Endodermal cell (in vitro differentiated cells): ENCODE measurements around the gene NEDD9. TPM values are rescaled to one million over a fixed set of nuclear protein-coding genes. Genes with fewer than 3 reads are reported as not detected.
A peak's percentile ranks its signal among the peaks of the same experiment; 100 is the strongest.

Experiments used
- DNase-seq: peaks from one replicate; pipeline ENCODE4 v3.0.0-alpha.2; 2017
- H3K27ac ChIP-seq: 2 replicates; pipeline ENCODE4 v1.5.1; 2013; ENCODE audit warnings: mild to moderate bottlenecking, low read depth, low read length, moderate library complexity
- H3K27me3 ChIP-seq: 2 replicates; pipeline ENCODE4 v1.6.1; 2013; ENCODE audit warnings: mild to moderate bottlenecking, low read length, moderate library complexity; ENCODE audit not compliant: insufficient read depth, control insufficient read depth, poor library complexity, severe bottlenecking
- H3K36me3 ChIP-seq: 2 replicates; pipeline ENCODE4 v1.7.0; 2013; ENCODE audit warnings: mild to moderate bottlenecking, low read length, moderate library complexity; ENCODE audit not compliant: control insufficient read depth, insufficient read depth
- H3K4me1 ChIP-seq: one replicate; pipeline ENCODE4 v1.7.0; 2013; ENCODE audit warnings: low read length; ENCODE audit not compliant: control insufficient read depth, insufficient read depth
- H3K4me3 ChIP-seq: 2 replicates; pipeline ENCODE4 v1.5.1; 2013; ENCODE audit warnings: mild to moderate bottlenecking, low read length, moderate library complexity
- H3K9ac ChIP-seq: 2 replicates; pipeline ENCODE4 v1.6.1; 2013; ENCODE audit warnings: mild to moderate bottlenecking, low read length, moderate library complexity; ENCODE audit not compliant: poor library complexity, severe bottlenecking; ENCODE audit errors: extremely low read depth
- H3K9me3 ChIP-seq: 2 replicates; pipeline ENCODE4 v1.6.1; 2013; ENCODE audit warnings: mild to moderate bottlenecking, low read length, moderate library complexity; ENCODE audit not compliant: control insufficient read depth
- H3K27ac Mint-ChIP-seq: 2 replicates; pipeline ENCODE4 v1.8.0; 2020; ENCODE audit warnings: mixed read lengths
- H3K27me3 Mint-ChIP-seq: 2 replicates; pipeline ENCODE4 v1.8.0; 2021; ENCODE audit warnings: mild to moderate bottlenecking, mixed read lengths; ENCODE audit not compliant: insufficient read depth
- H3K36me3 Mint-ChIP-seq: 2 replicates; pipeline ENCODE4 v1.8.0; 2020; ENCODE audit warnings: low read depth, mixed read lengths
- H3K4me1 Mint-ChIP-seq: 2 replicates; pipeline ENCODE4 v1.8.0; 2020; ENCODE audit warnings: mixed read lengths
- H3K4me3 Mint-ChIP-seq: 2 replicates; pipeline ENCODE4 v1.8.0; 2020; ENCODE audit warnings: mild to moderate bottlenecking, moderate library complexity, mixed read lengths
- H3K9me3 Mint-ChIP-seq: 2 replicates; pipeline ENCODE4 v1.8.0; 2020; ENCODE audit warnings: mild to moderate bottlenecking, mixed read lengths
- WGBS, 2 experiments: methylation state at CpG; one replicate each; pipeline versions ENCODE4 v1.1.5 to v1.1.7; 2013; ENCODE audit warnings: missing lambda C conversion rate in 2 of 2, mixed read lengths in 1 of 2; ENCODE audit not compliant: insufficient coverage in 1 of 2, insufficient read length in 1 of 2; 5-methylcytosine and 5-hydroxymethylcytosine counted together
- total RNA-seq, 2 donors: library from RNA; stranded (reverse); fragmentation: NEBNext Ultra II Directional in 1 of 2; extraction: Animal tissue kit (Norgen Biotek cat#: 25700) in 1 of 2; gene quantifications; 2 replicates in 1 of 2; 3 replicates in 1 of 2; pipeline ENCODE4 v1.2.1, GENCODE V29; 2021
- TF ChIP-seq, protein P1 (sequence below): fragments of 200-600 bp; sonication (generic); conservative IDR thresholded peaks from 2 replicates; pipeline ENCODE4 v1.5.0; 2021; ENCODE audit warnings: antibody characterized with exemption, mild to moderate bottlenecking

Gene NEDD9
- total RNA-seq, 2 donors from 2014 or later, result 1.7 to 7.4 TPM

DNA sequence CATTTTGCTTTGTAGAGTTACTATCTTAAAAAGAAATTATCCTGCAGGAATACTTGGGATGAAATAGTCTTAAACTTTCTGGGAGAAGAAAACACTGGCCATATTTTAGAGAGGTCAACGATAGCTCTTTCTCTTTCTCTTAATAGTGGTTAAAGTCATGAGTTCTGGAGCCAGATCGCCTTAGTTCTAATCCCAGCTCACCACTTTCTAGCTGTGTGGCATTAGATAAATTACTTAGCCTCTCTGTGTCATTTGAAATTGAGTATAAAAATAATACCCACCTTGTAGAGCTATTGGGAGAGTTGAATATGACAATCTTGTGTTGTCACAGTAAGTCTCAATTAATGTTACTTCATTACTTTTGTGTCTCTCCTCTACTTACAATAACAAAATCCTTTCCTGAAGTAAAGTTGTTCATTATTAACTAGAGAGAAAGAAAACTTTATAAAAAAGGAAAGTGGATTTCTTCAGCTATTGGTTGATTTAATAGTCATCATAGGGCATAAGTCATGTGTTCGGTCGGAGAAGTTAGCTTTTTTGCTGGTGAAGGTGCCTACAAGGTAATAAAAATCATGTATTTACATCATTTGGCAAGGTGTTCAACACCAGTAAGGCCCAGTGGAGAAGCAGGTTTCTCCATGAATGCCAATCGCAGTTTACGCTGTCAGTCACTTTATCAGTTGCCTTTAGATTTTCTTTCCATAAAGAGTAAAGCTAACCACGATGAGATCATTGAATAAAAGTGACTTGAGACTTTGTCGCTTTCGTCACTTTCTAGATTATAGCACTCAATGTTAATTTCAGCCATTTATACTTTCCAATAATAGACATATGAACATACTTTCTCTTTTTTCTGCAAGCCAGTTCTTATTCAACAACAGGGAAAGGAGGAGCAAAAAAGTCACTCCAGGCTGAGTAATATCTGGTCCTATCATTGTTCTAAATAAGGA lies 2.0 kb downstream of the NEDD9 start:
- TF ChIP-seq, protein P1, sequence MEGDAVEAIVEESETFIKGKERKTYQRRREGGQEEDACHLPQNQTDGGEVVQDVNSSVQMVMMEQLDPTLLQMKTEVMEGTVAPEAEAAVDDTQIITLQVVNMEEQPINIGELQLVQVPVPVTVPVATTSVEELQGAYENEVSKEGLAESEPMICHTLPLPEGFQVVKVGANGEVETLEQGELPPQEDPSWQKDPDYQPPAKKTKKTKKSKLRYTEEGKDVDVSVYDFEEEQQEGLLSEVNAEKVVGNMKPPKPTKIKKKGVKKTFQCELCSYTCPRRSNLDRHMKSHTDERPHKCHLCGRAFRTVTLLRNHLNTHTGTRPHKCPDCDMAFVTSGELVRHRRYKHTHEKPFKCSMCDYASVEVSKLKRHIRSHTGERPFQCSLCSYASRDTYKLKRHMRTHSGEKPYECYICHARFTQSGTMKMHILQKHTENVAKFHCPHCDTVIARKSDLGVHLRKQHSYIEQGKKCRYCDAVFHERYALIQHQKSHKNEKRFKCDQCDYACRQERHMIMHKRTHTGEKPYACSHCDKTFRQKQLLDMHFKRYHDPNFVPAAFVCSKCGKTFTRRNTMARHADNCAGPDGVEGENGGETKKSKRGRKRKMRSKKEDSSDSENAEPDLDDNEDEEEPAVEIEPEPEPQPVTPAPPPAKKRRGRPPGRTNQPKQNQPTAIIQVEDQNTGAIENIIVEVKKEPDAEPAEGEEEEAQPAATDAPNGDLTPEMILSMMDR, result no peak
- H3K27ac Mint-ChIP-seq, result no peak overlapping the region
- DNase-seq, result no peak
- peaks cover 2% of the 10 kb centered on the region for H3K36me3 Mint-ChIP-seq
- no peaks in the 10 kb centered on the region for H3K27me3 ChIP-seq
- H3K4me3 ChIP-seq, result peak overlapping the region; percentile 92
- peaks cover 1% of the 10 kb centered on the region for H3K9me3 Mint-ChIP-seq
- H3K4me1 Mint-ChIP-seq, result peaks cover 61% of the 10 kb centered on the region
- H3K9ac ChIP-seq, result peak overlapping the region; percentile 75
- 78 to 89% methylated on average over 5 to 8 of the region's 9 CpGs for WGBS, 2 experiments
- H3K4me1 ChIP-seq, result peaks cover 16% of the 10 kb centered on the region
- H3K27ac ChIP-seq, result no peak overlapping the region
- H3K9me3 ChIP-seq, result no peaks in the 10 kb centered on the region
- H3K36me3 ChIP-seq, result no peaks in the 10 kb centered on the region
- no peaks in the 10 kb centered on the region for H3K27me3 Mint-ChIP-seq
- peak overlapping the region; percentile 74 for H3K4me3 Mint-ChIP-seq

DNA sequence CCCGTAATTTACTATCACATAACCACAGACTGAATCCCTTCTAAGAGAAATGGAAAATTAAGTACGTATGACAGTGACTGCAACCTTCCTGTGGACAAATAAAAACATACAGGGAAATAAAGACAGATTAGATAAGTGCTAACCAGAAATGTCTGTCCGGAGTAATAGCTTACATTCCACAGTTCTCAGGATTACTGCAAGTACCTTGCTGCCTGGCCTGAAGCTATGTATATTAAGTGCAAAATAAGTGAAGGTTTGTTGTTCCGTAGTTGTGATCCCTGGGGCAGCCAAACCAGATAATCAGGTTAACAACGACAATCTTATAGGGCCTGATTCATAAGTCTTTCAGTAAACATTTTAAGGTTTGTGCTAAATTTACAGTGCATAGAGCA lies 2.8 kb downstream of the NEDD9 start:
- H3K4me1 ChIP-seq, result peaks cover 16% of the 10 kb centered on the region
- no peaks in the 10 kb centered on the region for H3K9me3 ChIP-seq
- Mint-ChIP-seq H3K36me3 (peaks cover 2% of the 10 kb centered on the region), H3K27ac (no peak overlapping the region), H3K27me3 (no peaks in the 10 kb centered on the region), H3K9me3 (peaks cover 1% of the 10 kb centered on the region), H3K4me1 (peaks cover 66% of the 10 kb centered on the region), H3K4me3 (peak overlapping the region; percentile 74)
- H3K27me3 ChIP-seq, result no peaks in the 10 kb centered on the region
- peak overlapping the region; percentile 21 for H3K9ac ChIP-seq
- no peak overlapping the region for H3K27ac ChIP-seq
- H3K4me3 ChIP-seq, result peak overlapping the region; percentile 92
- 69 to 71% methylated on average over 2 to 4 of the region's 5 CpGs for WGBS, 2 experiments
- no peak for DNase-seq
- H3K36me3 ChIP-seq, result peaks cover 5% of the 10 kb centered on the region
- TF ChIP-seq, protein P1, result no peak

DNA sequence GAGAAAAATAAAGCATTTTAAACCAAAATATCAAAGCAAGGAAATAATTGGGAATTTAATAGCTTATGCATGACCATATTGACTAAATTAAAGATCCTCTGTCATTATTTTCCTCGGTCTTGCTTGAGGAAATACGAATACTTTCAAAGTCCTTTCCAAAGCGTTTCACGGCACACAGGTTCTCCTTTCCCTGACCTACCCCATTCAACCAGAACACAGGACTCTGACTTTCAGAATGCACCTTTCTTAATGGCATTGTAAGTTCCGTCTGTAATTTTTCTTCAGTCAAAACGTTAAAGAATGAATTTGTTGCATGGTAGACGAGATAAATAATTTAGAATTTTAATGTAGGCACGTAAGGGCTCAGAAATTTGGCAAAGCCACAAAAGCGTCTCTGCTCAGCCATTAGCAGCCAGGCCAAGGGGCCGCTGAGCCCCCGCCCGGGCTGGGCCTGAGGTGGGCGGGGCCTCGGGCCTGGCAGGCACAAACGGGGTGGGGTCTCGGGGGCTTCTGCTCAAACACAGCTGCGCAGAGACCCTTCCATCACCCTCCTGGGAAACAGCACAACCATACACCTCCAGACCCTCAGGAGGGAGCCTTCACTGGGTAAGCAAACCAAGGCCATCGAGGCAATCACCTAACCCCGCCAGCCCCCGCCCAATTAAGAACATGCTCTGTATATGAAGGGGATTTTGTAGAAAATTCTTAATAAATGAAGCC lies 3.4 kb downstream of the NEDD9 start:
- Mint-ChIP-seq H3K4me1 (peaks cover 68% of the 10 kb centered on the region), H3K4me3 (peak overlapping the region; percentile 74)
- TF ChIP-seq, protein P1, result no peak

More for the DNA sequence above, 3.4 kb downstream of the NEDD9 start:
- peaks cover 13% of the 10 kb centered on the region for H3K4me1 ChIP-seq
- H3K4me3 ChIP-seq, result peak overlapping the region; percentile 92
- H3K27me3 ChIP-seq, result no peaks in the 10 kb centered on the region
- WGBS, 2 experiments, result 25 to 38% methylated on average over 5 to 19 of the region's 20 CpGs
- H3K36me3 Mint-ChIP-seq, result peaks cover 2% of the 10 kb centered on the region
- H3K27ac Mint-ChIP-seq, result peak overlapping the region; percentile 26
- H3K9ac ChIP-seq, result peak overlapping the region; percentile 21
- no peak overlapping the region for H3K27ac ChIP-seq
- no peaks in the 10 kb centered on the region for H3K27me3 Mint-ChIP-seq
- no peaks in the 10 kb centered on the region for H3K9me3 ChIP-seq
- DNase-seq, result peak; percentile 81
- H3K9me3 Mint-ChIP-seq, result peaks cover 1% of the 10 kb centered on the region
- H3K36me3 ChIP-seq, result peaks cover 10% of the 10 kb centered on the region
